ENCODE data around the gene C8G.

C8G gene

GRCh38 chr9:136942881-136943230 is 2.2 kb upstream of the C8G start:
- no peak for TF ChIP-seq CTCF (IDR thresholded peaks at IDR 0.05)
- Histone ChIP-seq H3K27me3 (no peaks in the 10 kb centered on the region), H3K9me3 (no peaks in the 10 kb centered on the region), H3K4me1 (peaks cover 0 to 50% (median 44%) of the 10 kb centered on the region in 4 donors), H3K27ac (peak overlapping the region; percentile 88 to 91), H3K36me3 (peaks cover 31 to 52% (median 45%) of the 10 kb centered on the region in 3 donors), H3K4me3 (peak overlapping the region; percentile 82 to 83)
- DNase-seq, result peak in 1 of 2 donors; percentile 68
- intact Hi-C loops (cut with DNase I; ENCODE audit: low total_unique reads), result loop anchor here (5.0 kb wide), 2 partner anchors 56 to 151 kb away; partner anchors contain the start of genes TMEM141 and TRAF2

- H3K4me3 ChIP-seq, result peak overlapping the region; percentile 82 to 83
- peak in 1 of 2 donors; percentile 63 for DNase-seq
- H3K27me3 ChIP-seq, result no peaks in the 10 kb centered on the region
- intact Hi-C loops (cut with DNase I; ENCODE audit: low total_unique reads), result loop anchor here (2.0 to 5.0 kb wide), 3 partner anchors 56 to 151 kb away; partner anchors contain the start of genes PHPT1, TMEM141 and TRAF2
- no peak for TF ChIP-seq CTCF (IDR thresholded peaks at IDR 0.05)
- H3K27ac ChIP-seq, result peak overlapping the region; percentile 88 to 91
- no peaks in the 10 kb centered on the region for H3K9me3 ChIP-seq
- H3K36me3 ChIP-seq, result peaks cover 31 to 49% (median 45%) of the 10 kb centered on the region in 3 donors
- peaks cover 0 to 51% (median 45%) of the 10 kb centered on the region in 4 donors for H3K4me1 ChIP-seq
These were observed 1.5 kb upstream of the C8G start for GRCh38 chr9:136943291-136944211.

GRCh38 chr9:136944212-136944518 is 878 bp upstream of the C8G start:
- no peaks in the 10 kb centered on the region for H3K27me3 ChIP-seq
- H3K4me1 ChIP-seq, result peaks cover 0 to 54% (median 47%) of the 10 kb centered on the region in 4 donors
- H3K4me3 ChIP-seq, result peak overlapping the region; percentile 82 to 83
- H3K27ac ChIP-seq, result peak overlapping the region; percentile 88 to 91
- no peak for TF ChIP-seq CTCF (IDR thresholded peaks at IDR 0.05)
- intact Hi-C loops (cut with DNase I; ENCODE audit: low total_unique reads), result loop anchor here (2.0 to 5.0 kb wide), 3 partner anchors 57 to 152 kb away; partner anchors contain the start of genes PHPT1, TMEM141 and TRAF2
- H3K9me3 ChIP-seq, result no peaks in the 10 kb centered on the region
- DNase-seq, result no peak
- peaks cover 31 to 47% (median 39%) of the 10 kb centered on the region in 3 donors for H3K36me3 ChIP-seq

- Histone ChIP-seq H3K4me1 (peaks cover 0 to 58% (median 45%) of the 10 kb centered on the region in 4 donors), H3K9me3 (no peaks in the 10 kb centered on the region), H3K27me3 (no peaks in the 10 kb centered on the region), H3K27ac (no peak overlapping the region), H3K4me3 (no peak overlapping the region), H3K36me3 (peaks cover 27 to 33% (median 27%) of the 10 kb centered on the region in 3 donors)
- no peak for TF ChIP-seq CTCF (IDR thresholded peaks at IDR 0.05)
- intact Hi-C loops (cut with DNase I; ENCODE audit: low total_unique reads), result loop anchor here (2.0 kb wide), 1 partner anchor 97 kb away; the partner anchor contains the start of gene PHPT1
- no peak for DNase-seq
These were observed 537 bp downstream of the C8G start for GRCh38 chr9:136945333-136946227.
